Activated gamma-delta T cell (primary cell): Measurements from ENCODE around the gene ACY1.
"Not testable (repeated sequence)": the region's sequence is repeated elsewhere in the genome, so short reads cannot be mapped to it uniquely, and the experiment has no call there.

Experiments
- DNase-seq: peaks from one replicate; lab custom pipeline; 2025; lab: John Stamatoyannopoulos, UW

The ACY1 gene

DNA sequence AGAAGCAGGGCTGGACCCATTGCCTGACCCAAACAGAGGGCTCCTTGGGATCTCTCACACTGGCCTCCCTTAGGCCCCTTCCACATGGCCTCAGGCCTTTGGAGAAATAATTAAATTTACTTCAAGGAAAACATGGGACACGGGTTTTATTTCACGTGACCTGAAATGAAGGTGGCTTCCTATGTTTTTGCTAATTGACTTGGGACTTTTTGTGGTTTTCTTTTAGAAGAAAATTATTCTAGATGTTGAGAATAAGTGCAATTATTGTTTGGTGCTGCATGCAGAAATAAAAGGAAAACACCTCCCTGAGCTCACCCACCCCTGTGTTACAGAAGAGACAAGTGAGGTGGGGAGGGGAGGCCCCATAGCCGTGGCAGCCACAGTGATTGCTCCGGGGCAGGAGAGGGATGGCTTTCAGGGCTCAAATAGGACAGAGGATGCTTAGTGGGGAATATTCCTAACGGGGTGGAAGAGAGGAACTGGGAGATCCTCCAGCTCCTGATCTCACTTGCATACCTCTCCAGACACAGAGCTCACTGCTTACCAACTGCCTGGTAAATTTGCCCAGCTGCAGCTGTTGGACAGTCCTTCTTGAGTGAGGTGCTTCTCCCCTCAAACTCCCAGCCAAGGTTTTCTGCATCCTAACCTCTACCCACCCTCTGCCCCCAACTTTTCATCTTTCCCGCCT is 41.6 kb downstream of the ACY1 start:
- DNase-seq, result no peak

DNA sequence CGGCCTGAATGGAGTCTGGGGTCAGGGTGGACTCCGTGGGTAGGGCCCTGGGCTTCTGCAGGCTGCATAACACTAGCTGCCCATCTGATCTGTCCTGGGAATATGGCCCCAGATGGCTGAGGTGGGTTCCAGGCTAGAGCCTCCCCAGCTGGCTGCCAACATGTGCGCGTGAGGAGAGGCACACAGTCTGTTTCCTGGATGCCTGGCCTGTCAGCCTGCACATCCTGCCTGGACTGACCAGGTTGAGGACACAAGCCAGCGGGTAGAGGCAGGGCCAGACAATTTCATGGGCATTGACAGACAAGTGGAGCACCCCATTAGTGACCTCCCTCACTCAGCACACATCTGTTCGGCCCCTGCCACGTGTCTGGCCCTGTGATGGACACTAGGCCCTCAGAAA is 42.1 kb downstream of the ACY1 start:
- DNase-seq, result no peak

DNA sequence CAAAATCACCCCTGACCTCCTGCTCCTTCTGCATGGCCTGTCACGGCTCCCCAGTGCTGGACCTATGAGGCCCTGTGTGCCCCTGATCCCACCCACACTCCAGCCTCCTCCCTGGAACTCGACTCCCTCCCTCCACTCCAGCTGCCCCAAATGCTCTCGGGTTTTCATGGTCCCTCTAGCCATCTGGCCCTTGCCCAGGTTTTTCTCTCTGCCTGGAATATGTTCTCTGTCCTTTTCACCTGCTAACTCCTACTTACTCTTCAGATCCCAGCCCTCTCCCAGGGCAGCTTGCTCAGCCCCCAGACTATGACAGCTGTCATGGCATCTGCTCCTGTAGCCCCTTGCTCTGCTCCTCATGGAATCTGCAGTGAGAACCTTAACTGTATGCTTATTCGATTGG is 42.7 kb downstream of the ACY1 start:
- DNase-seq, result no peak

DNA sequence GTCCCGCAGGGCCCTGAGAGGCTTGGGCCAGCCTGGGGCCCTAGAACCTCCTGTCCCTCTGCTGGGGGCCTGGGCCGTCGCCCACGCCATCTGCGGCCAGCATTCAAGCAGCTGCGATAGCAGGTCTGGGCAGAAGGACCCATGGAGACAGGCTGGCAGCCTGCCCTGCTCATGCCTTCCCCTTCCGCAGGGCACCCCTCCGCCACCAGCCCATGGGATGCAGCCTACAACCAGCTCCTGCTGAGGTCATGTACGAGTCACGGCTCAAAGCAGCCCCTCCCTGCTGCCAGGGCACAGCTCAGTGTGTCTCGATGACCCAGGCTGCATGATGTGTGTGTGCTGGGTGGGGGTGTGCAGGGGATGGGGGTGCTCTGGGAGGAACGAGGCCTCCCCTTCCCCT is 45.2 kb downstream of the ACY1 start:
- DNase-seq, result no peak

DNA sequence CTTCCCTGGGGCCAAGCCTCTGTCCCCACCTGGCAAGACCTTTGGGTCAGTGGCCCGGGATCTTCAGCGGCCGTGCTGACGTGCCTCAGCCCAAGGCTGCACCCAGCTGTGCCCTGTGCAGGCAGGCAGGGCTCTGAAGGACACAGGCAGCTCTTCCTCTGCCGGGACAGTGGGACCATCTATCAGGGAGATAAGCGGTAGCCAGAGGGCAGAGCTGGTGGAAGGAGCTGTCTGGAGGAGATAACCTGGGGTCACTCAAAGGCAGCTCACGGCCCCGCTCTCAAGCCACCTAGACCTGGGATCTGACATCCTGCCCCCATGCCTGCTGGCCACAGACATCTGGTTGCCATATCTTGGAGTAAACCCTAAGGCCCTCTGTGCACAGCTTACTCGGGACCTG is 45.7 kb downstream of the ACY1 start:
- DNase-seq, result no peak

DNA sequence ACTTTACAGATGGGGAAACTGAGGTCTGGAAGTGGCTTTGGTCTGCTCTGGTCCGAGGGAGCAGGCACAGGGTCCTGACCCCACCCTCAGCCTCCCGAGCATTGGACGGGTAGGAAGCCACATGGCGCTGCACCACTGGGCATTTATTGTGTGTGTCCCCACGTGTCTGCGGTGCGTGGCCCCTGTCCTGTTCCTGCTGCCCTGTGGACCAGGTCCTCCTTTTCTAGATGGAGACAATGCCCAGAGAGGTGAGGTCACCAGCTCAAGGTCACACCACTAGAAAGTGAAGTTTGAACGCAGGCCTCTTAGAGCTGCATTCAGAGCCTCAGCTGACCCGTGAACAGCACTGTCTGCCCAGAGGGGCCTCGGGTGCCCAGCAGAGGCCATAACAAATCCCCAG is 46.2 kb downstream of the ACY1 start:
- DNase-seq, result no peak

DNA sequence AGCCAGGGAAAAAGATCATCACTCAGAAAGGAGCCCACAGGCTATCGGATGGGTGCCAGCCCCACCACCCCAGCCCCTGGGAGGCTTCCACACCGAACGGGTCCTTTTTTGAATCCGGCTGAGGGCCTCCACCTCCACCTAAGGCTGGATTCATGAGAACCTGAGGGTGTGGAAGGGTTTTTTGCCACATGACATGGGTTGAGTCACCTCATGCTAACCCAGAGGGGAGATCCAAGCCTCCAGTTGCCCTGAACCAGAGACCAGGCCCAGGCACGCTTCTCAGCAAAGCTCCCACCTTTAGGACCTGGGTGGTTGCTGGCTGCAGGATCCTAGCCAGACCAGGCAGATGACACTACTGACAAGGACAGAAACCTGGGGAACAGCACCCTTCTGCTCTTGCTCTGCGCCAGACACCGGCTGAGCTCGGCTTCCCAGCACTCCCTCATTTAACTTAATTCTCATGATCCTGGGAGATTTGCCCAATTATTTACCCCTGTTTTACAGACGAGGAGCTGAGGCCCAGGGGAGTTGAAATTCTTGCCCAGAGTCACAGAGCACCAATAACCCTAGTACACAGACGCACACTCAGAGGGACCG is 47.5 kb downstream of the ACY1 start:
- DNase-seq, result no peak

DNA sequence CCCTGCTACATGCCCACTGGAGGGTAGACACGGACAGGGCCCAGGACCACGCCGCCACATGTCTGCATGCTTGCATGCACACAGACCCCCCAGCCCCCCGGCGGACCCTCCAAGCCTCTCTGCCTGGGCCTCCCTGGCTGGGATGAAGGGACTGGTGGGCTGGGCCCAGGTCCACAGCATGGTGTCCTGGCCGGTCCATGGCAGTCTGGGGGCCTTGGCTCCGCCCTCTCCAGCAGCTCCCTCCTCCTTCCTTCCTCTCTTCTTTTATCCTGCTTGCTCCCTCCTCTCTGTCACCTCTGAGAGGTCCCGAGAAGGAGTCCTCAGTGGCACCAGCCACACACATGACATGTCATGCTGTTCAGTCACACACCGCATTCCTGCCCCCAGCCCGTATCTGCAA is 48.6 kb downstream of the ACY1 start:
- DNase-seq, result no peak

DNA sequence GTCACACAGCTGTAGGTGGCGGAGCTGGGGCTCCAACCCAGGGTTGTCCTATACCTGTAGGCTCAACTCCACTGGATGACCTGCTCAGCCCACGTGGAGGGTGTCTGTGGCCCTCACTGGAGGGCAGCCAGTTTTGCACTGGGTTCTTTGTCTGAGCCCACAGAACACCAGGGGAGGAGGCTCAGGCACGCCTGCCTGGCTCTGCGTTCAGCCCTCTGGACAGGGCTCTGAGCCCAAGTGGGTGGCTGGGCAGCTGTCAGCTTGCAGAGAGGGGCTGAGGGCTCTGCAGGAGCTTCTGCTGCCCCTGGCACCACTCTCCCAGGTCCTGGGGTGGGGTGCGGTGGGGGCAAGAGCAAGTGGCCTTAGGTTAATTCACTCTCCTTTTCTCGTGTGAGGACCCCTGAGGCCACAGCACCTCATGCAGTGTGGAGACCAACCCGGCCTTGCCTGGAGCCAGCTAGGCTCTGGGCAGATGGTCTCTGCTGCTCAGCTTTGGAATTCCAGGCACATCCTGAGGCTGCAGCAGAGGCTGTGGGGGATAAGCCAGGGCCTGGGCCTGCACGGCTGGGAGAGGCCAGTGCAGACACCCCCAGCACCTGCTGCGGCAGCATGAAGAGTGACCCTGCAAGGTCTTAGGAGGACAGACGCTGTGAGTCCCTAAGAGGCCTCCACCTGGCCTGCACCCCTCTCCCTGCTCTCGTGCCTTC is 49.5 kb downstream of the ACY1 start:
- no peak for DNase-seq

DNA sequence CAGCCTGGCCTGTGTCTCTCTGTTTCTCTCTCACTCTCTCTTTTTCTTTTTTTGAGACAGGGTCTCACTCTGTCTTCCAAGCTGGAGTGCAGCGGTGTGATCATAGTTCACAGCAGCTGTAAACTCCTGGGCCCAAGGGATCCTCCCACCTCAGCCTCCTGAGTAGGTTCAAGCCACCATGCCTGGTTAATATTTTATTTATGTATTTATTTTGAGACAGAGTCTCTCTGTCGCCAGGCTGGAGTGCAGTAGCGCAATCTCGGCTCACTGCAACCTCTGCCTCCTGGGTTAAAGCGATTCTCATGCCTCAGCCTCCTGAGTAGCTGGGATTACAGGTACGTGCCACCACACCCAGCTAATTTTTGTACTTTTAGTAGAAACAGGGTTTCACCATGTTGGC is 50.4 kb downstream of the ACY1 start:
- not testable (repeated sequence) for DNase-seq

DNA sequence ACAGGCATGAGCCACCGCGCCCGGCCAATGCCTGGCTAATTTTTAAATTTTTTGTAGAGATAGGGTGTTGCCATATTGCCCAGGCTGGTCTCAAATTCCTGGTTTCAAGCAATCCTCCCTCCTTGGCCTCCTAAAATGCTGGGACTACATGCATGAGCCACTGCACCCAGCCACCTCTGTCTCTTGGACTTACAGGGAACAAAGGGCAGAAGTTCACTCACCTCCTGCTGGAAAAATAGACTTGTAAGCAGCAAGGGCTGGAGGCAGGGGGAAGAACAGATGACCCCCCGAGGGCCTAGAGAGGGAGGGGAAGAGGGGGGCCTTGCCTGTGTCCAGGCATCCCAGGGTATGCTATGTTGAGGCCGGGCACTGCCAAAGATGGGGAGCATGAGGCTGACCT is 50.9 kb downstream of the ACY1 start:
- DNase-seq, result no peak

DNA sequence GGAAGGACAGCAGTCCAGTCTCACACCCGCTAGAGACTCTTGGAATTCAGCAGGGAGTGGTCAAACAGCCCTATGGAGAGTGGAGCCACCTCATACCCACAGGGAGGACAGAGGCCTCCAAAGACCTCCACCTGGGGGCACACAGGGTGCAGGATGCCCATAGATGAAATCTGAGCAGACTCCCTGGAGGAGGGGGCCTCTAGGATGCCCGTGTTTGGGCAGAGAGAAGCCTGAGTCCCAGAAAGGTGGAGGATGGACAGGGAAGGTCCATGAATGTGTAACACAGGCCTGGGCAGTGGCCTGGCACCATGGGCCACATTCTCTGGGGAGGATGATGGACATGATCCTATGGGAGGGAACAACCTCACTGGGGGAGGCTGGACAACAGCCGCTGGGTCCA is 51.3 kb downstream of the ACY1 start:
- DNase-seq, result no peak

DNA sequence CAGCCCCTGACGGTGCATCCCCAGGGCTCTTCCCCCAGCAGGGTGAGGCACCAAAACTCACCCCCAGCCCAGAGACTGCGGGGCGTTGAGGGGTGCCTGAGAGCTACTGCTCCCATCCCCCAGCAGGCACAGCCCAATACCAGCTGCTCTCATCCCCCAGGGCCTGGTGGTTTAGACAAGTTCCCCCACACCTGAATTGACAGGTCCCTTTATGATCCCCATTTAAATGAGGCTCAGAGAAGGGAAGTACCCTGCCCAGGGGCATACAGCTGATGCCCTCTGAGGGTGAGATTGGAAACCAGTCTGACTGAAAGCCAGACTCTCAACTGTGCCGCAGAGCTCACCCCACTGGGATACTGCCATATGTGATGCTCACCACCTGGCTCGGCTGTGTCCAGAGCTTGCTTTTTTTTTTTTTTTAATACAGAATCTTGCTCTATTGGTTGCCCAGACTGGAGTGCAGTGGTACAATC is 52.9 kb downstream of the ACY1 start:
- DNase-seq, result no peak

DNA sequence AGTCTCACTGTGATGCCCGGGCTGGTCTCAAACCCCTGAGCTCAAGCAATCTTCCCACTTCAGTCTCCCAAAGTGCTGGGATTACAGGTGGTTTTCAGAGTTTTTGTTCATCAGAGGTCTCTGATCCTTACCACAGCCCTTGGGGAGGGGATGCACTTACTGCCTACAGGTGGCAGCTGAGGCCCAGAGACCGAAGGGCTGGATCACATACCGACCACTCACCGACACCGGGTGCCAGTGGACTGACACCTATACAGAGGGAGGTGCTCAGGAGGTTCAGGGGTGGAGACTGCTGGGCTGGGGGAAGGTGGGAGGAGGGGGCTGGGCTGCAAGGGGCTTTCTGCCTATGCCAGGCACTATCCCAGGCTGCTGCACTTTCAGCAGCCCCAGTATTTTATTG is 53.5 kb downstream of the ACY1 start:
- no peak for DNase-seq

DNA sequence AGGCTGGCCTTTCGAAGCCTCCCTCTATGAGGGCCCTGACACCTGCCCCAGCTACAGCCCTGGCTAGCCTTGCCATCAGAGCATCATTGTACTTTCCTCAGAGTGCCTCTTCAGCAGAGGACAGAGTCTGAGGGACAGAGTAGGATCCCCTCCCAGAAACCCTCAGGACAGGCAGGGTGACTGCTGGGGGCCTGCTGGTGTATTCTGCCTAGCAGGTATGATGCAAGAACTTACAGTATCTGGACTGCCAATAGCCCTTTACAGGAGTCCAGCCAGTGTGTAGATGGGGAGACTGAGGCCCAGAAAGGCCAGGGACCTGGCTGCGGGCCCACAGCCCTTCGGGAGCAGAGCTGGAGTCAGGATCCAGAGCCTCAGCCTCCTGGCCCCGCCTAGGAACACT is 54.0 kb downstream of the ACY1 start:
- no peak for DNase-seq

DNA sequence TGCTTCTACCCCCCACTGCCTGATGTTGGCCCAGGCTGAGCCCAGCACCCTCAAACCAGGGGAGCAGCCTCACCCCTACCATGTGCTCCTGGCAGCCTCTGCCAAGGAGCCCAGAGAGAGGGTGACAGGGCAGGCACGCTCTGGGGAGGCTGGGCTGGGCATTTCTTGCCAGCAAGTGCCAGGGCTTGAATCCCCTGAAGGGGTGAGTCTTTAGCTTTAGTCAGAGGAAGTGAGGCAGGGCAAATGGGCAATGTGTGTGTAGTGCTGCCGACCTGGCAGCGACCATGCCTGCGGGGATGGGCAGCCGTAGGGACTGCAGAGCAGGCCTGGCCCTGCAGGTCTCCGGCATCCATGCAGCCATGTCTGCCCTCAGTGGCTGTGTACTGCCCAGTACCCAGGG is 54.9 kb downstream of the ACY1 start:
- no peak for DNase-seq
